Measurements from ENCODE around the gene BCLAF3. TPM values are rescaled to one million over a fixed set of nuclear protein-coding genes. Genes with fewer than 3 reads are reported as not detected.
A peak's percentile ranks its signal among the peaks of the same experiment; 100 is the strongest.

The BCLAF3 gene
- total RNA-seq = 10 to 100 TPM; 11.7 to 12.3 TPM
- long read RNA-seq, donor 1, partial matches to known transcripts = 2 of 8 reads
- long read RNA-seq, donor 1, other reads (novel, unspliced or antisense) = 6 of 8 reads
- long read RNA-seq, donor 2 = 0 reads

- DNase-seq (ENCODE audit: low spot score) = peak; percentile 97
- intact Hi-C loops (cut with DNase I) = no loop called here
These were observed at the start of gene BCLAF3 for GRCh38 chrX:19990556-19991349. TSS of gene BCLAF3 (minus strand) at chrX:19991061. CDS start at chrX:19970264, 20,797 bp downstream.

GRCh38 chrX:20038966-20039365 lies 48.1 kb upstream of the BCLAF3 start:
- intact Hi-C loops (cut with DNase I) = no loop called here

GRCh38 chrX:20037186-20037585 lies 46.3 kb upstream of the BCLAF3 start:
- intact Hi-C loops (cut with DNase I) = no loop called here
- DNase-seq (ENCODE audit: low spot score) = no peak

More at GRCh38 chrX:20038966-20039365, 48.1 kb upstream of the BCLAF3 start:
- DNase-seq (ENCODE audit: low spot score) = no peak

- no peak for DNase-seq (ENCODE audit: low spot score)
- intact Hi-C loops (cut with DNase I) = no loop called here
These were observed 41.3 kb upstream of the BCLAF3 start for GRCh38 chrX:20032201-20032600.

- intact Hi-C loops (cut with DNase I) = no loop called here
- DNase-seq (ENCODE audit: low spot score) = no peak
These were observed 38.9 kb upstream of the BCLAF3 start for GRCh38 chrX:20029728-20030127.

- intact Hi-C loops (cut with DNase I) = no loop called here
- no peak for DNase-seq (ENCODE audit: low spot score)
These were observed 37.7 kb upstream of the BCLAF3 start for GRCh38 chrX:20028588-20028987.

GRCh38 chrX:20026278-20026677 lies 35.4 kb upstream of the BCLAF3 start:
- intact Hi-C loops (cut with DNase I) = no loop called here

GRCh38 chrX:20019672-20020365 lies 29.0 kb upstream of the BCLAF3 start:
- intact Hi-C loops (cut with DNase I) = no loop called here
- no peak for DNase-seq (ENCODE audit: low spot score)

More at GRCh38 chrX:20026278-20026677, 35.4 kb upstream of the BCLAF3 start:
- no peak for DNase-seq (ENCODE audit: low spot score)

- intact Hi-C loops (cut with DNase I) = no loop called here
These were observed 25.7 kb upstream of the BCLAF3 start for GRCh38 chrX:20016616-20016945.

GRCh38 chrX:20015945-20016615 lies 25.2 kb upstream of the BCLAF3 start:
- DNase-seq (ENCODE audit: low spot score) = no peak

More at GRCh38 chrX:20016616-20016945, 25.7 kb upstream of the BCLAF3 start:
- DNase-seq (ENCODE audit: low spot score) = no peak

GRCh38 chrX:20015422-20015821 lies 24.6 kb upstream of the BCLAF3 start:
- DNase-seq (ENCODE audit: low spot score) = no peak
- intact Hi-C loops (cut with DNase I) = no loop called here

More at GRCh38 chrX:20015945-20016615, 25.2 kb upstream of the BCLAF3 start:
- intact Hi-C loops (cut with DNase I) = no loop called here

- DNase-seq (ENCODE audit: low spot score) = no peak
- intact Hi-C loops (cut with DNase I) = loop anchor here in 1 of 2 donors (2.0 kb wide), 1 partner anchor 137 kb away; no protein-coding TSS in a partner anchor
These were observed 20.7 kb upstream of the BCLAF3 start for GRCh38 chrX:20011608-20012007.

GRCh38 chrX:20007962-20008622 lies 17.2 kb upstream of the BCLAF3 start:
- intact Hi-C loops (cut with DNase I) = no loop called here
- no peak for DNase-seq (ENCODE audit: low spot score)

GRCh38 chrX:20005883-20006282 lies 15.0 kb upstream of the BCLAF3 start:
- no peak for DNase-seq (ENCODE audit: low spot score)
- intact Hi-C loops (cut with DNase I) = no loop called here

GRCh38 chrX:20001588-20001987 lies 10.7 kb upstream of the BCLAF3 start:
- intact Hi-C loops (cut with DNase I) = no loop called here
- DNase-seq (ENCODE audit: low spot score) = no peak

- no peak for DNase-seq (ENCODE audit: low spot score)
- intact Hi-C loops (cut with DNase I) = no loop called here
These were observed 473 bp upstream of the BCLAF3 start for GRCh38 chrX:19991350-19991718.

GRCh38 chrX:19990151-19990555 lies 708 bp downstream of the BCLAF3 start:
- intact Hi-C loops (cut with DNase I) = no loop called here
- no peak for DNase-seq (ENCODE audit: low spot score)

GRCh38 chrX:19987856-19988255 lies 3.0 kb downstream of the BCLAF3 start:
- no peak for DNase-seq (ENCODE audit: low spot score)
- intact Hi-C loops (cut with DNase I) = no loop called here

GRCh38 chrX:19986531-19986930 lies 4.3 kb downstream of the BCLAF3 start:
- intact Hi-C loops (cut with DNase I) = no loop called here

More at GRCh38 chrX:19986531-19986930, 4.3 kb downstream of the BCLAF3 start:
- DNase-seq (ENCODE audit: low spot score) = no peak

All from posterior vena cava (tissue), 2 donors.